Gastrocnemius medialis (tissue), 4 donors: Measurements from ENCODE around the gene CLK2. TPM values are rescaled to one million over a fixed set of nuclear protein-coding genes. Genes with fewer than 3 reads are reported as not detected.

Source experiments
- ATAC-seq, 2 donors: fragments of 150-250 bp; one replicate each; pipeline ENCODE4 v1.9.1; 2016
- DNase-seq, 2 donors: peaks; one replicate each; pipeline ENCODE4 v3.0.0-alpha.2; 2019
- H3K27ac ChIP-seq, 4 donors: fragments of 200-600 bp; sonication (generic); 1 replicate in 1 of 4; 2 replicates in 3 of 4; pipeline ENCODE4 v1.5.1; 2016 to 2018; ENCODE audit warnings: mild to moderate bottlenecking in 2 of 4, moderate library complexity in 1 of 4
- H3K27me3 ChIP-seq, 3 donors: fragments of 200-600 bp; sonication (generic) in 2 of 3; 1 replicate in 1 of 3; 2 replicates in 2 of 3; pipeline versions ENCODE4 v1.5.1 to v1.6.0; 2016 to 2019; ENCODE audit warnings: mild to moderate bottlenecking in 1 of 3, moderate library complexity in 1 of 3
- H3K36me3 ChIP-seq, 2 donors: fragments of 200-600 bp; sonication (generic) in 1 of 2; one replicate each; pipeline ENCODE4 v1.5.1; 2017 to 2018
- H3K4me1 ChIP-seq, 2 donors: fragments of 200-600 bp; sonication (generic) in 1 of 2; one replicate each; pipeline ENCODE4 v1.5.1; 2016 to 2017; ENCODE audit warnings: mild to moderate bottlenecking in 2 of 2
- H3K4me3 ChIP-seq, 4 donors: fragments of 200-600 bp; sonication (generic) in 3 of 4; 1 replicate in 1 of 4; 2 replicates in 3 of 4; pipeline ENCODE4 v1.5.1; 2016 to 2019; ENCODE audit warnings: mild to moderate bottlenecking in 2 of 4
- H3K9me3 ChIP-seq, 3 donors: fragments of 200-600 bp; sonication (generic) in 2 of 3; 1 replicate in 1 of 3; 2 replicates in 2 of 3; pipeline ENCODE4 v1.5.1; 2016 to 2019
- CTCF ChIP-seq, 5 experiments: fragments of 450-650 bp in 3 of 5; fragments of 200-600 bp in 2 of 5; sonication (generic) in 2 of 5; IDR thresholded peaks in 4 of 5; conservative IDR thresholded peaks in 1 of 5; 1 replicate in 4 of 5; 2 replicates in 1 of 5; pipeline ENCODE4 v1.5.1; 2016 to 2019; ENCODE audit warnings: antibody characterized with exemption in 5 of 5, mild to moderate bottlenecking in 3 of 5, moderate library complexity in 3 of 5
- POLR2A ChIP-seq, 2 donors: fragments of 450-650 bp; IDR thresholded peaks; one replicate each; pipeline ENCODE4 v1.6.1; 2017; ENCODE audit warnings: antibody characterized with exemption in 2 of 2, mild to moderate bottlenecking in 2 of 2, moderate library complexity in 2 of 2
- in situ Hi-C, 4 donors: fragments of 200-750 bp; cut with MboI; loops; one replicate each; pipeline versions ENCODE4 v1.15.0 to v1.8.0; 2017; ENCODE audit warnings: low sequenced_read_pairs in 4 of 4
- intact Hi-C: fragments of 100-400 bp; cut with DNase I; formaldehyde crosslinking; loops from one replicate; pipeline ENCODE4 v1.15.1; 2023; ENCODE audit warnings: low total_unique reads
- total RNA-seq, 4 donors: library from RNA; depleted of rRNA; stranded (reverse); fragments of >200 nt; gene quantifications; one replicate each; pipeline versions ENCODE4 v1.1.0 to v1.2.3, GENCODE V29; 2016

The CLK2 gene
- total RNA-seq, 4 donors from 2014 or later = 7.1 to 13.1 (median 9.8) TPM

GRCh38 chr1:155261852-155262673, 11.2 kb downstream of the CLK2 start, which contains the start of gene SCAMP3:
Gene SCAMP3 (minus strand): TSS chr1:155262360. CDS start chr1:155262151, 209 bp downstream.
- H3K4me3 ChIP-seq = peak within 1 kb of the TSS; percentile 71 to 86 (median 76)
- in situ Hi-C loops (loop anchor here in 1 of 4 donors (10.0 kb wide), 1 partner anchor 53 kb away; no protein-coding TSS in a partner anchor), intact Hi-C loops (loop anchor here (1.0 kb wide), 2 partner anchors 11 to 46 kb away; partner anchors contain the start of genes CLK2 and FDPS)
- H3K36me3 ChIP-seq = peaks cover 0 to 69% of the 10 kb centered on the region in 2 donors
- H3K9me3 ChIP-seq = no peaks in the 10 kb centered on the region
- H3K27ac ChIP-seq = peak within 1 kb of the TSS; percentile 79 to 90 (median 88)
- DNase-seq = peak; percentile 98 to 99
- no peaks in the 10 kb centered on the region for H3K27me3 ChIP-seq
- peaks cover 20 to 26% of the 10 kb centered on the region in 2 donors for H3K4me1 ChIP-seq
- ATAC-seq = peak; percentile 100
- TF ChIP-seq CTCF (IDR thresholded peaks at IDR 0.05 in 4 of 5, conservative IDR thresholded peaks at IDR 0.05 in 1 of 5) = no peak
- peak; percentile 67 to 83 for TF ChIP-seq POLR2A (IDR thresholded peaks at IDR 0.05)

- in situ Hi-C loops = loop anchor here in 1 of 4 donors (10.0 kb wide), 1 partner anchor 53 kb away; no protein-coding TSS in a partner anchor
- no peaks in the 10 kb centered on the region for H3K9me3 ChIP-seq
- no peak for DNase-seq
- TF ChIP-seq POLR2A (IDR thresholded peaks at IDR 0.05) (no peak), CTCF (IDR thresholded peaks at IDR 0.05 in 4 of 5, conservative IDR thresholded peaks at IDR 0.05 in 1 of 5) (no peak)
- peaks cover 0 to 64% of the 10 kb centered on the region in 2 donors for H3K36me3 ChIP-seq
- H3K27ac ChIP-seq = peak overlapping the region; percentile 79 to 90 (median 88)
- peaks cover 14 to 20% of the 10 kb centered on the region in 2 donors for H3K4me1 ChIP-seq
- H3K4me3 ChIP-seq = peak overlapping the region; percentile 71 to 86 (median 76)
- ATAC-seq = peak in 1 of 2 donors; percentile 6
- intact Hi-C loops = no loop called here
- no peaks in the 10 kb centered on the region for H3K27me3 ChIP-seq
These were observed 11.8 kb downstream of the CLK2 start for GRCh38 chr1:155261493-155261851.

GRCh38 chr1:155260276-155260675, 13.0 kb downstream of the CLK2 start:
- intact Hi-C loops = no loop called here
- TF ChIP-seq CTCF (IDR thresholded peaks at IDR 0.05 in 4 of 5, conservative IDR thresholded peaks at IDR 0.05 in 1 of 5) (no peak), POLR2A (IDR thresholded peaks at IDR 0.05) (no peak)
- H3K36me3 ChIP-seq = peaks cover 0 to 52% of the 10 kb centered on the region in 2 donors

GRCh38 chr1:155256058-155256852, 17.0 kb downstream of the CLK2 start:
- ATAC-seq = no peak
- H3K4me3 ChIP-seq = peak overlapping the region; percentile 78 to 92 (median 90)
- no peaks in the 10 kb centered on the region for H3K27me3 ChIP-seq
- peaks cover 0 to 28% of the 10 kb centered on the region in 2 donors for H3K36me3 ChIP-seq
- intact Hi-C loops = no loop called here
- H3K9me3 ChIP-seq = no peaks in the 10 kb centered on the region
- TF ChIP-seq POLR2A (IDR thresholded peaks at IDR 0.05) (no peak), CTCF (IDR thresholded peaks at IDR 0.05 in 4 of 5, conservative IDR thresholded peaks at IDR 0.05 in 1 of 5) (no peak)
- peaks cover 19 to 31% of the 10 kb centered on the region in 2 donors for H3K4me1 ChIP-seq
- H3K27ac ChIP-seq = peak overlapping the region; percentile 91 to 95 (median 92)
- in situ Hi-C loops = loop anchor here in 1 of 4 donors (10.0 kb wide), 1 partner anchor 59 kb away; no protein-coding TSS in a partner anchor
- peak in 1 of 2 donors; percentile 32 for DNase-seq

More at GRCh38 chr1:155260276-155260675, 13.0 kb downstream of the CLK2 start:
- H3K27ac ChIP-seq = no peak overlapping the region
- H3K4me3 ChIP-seq = no peak overlapping the region
- in situ Hi-C loops = loop anchor here in 1 of 4 donors (10.0 kb wide), 1 partner anchor 55 kb away; no protein-coding TSS in a partner anchor
- no peaks in the 10 kb centered on the region for H3K27me3 ChIP-seq
- no peak for DNase-seq
- H3K4me1 ChIP-seq = peaks cover 20 to 26% of the 10 kb centered on the region in 2 donors
- ATAC-seq = no peak
- H3K9me3 ChIP-seq = no peaks in the 10 kb centered on the region
